GM23338 (cell line): Measurements from ENCODE around the gene SLC15A1. TPM values are rescaled to one million over a fixed set of nuclear protein-coding genes. Genes with fewer than 3 reads are reported as not detected.

Source experiments
- ATAC-seq: fragments of 200-7000 bp; cut with Tn5 transposase; 3 replicates; pipeline ENCODE4 v1.9.1; 2020
- DNase-seq: peaks from one replicate; pipeline ENCODE4 v3.0.0-alpha.2; 2015; ENCODE audit warnings: low spot score
- H2AFZ ChIP-seq: fragments of 200-600 bp; sonication (generic); 2 replicates; pipeline ENCODE4 v1.8.0; 2016; ENCODE audit warnings: antibody characterized with exemption, mild to moderate bottlenecking, moderate library complexity
- H3F3A ChIP-seq: fragments of 200-600 bp; sonication (generic); replicated peaks from 2 replicates; pipeline ENCODE4 v1.8.0; 2017; ENCODE audit warnings: antibody characterized with exemption, mixed run types, low read depth
- H3K27ac ChIP-seq: fragments of 200-600 bp; sonication (generic); 2 replicates; pipeline ENCODE4 v1.6.1; 2016; ENCODE audit warnings: low read depth
- H3K27me3 ChIP-seq: fragments of 200-600 bp; sonication (generic); 2 replicates; pipeline ENCODE4 v1.8.0; 2016; ENCODE audit warnings: mild to moderate bottlenecking, mixed run types, moderate library complexity; ENCODE audit not compliant: insufficient read depth
- H3K36me3 ChIP-seq: fragments of 200-600 bp; sonication (generic); 2 replicates; pipeline ENCODE4 v1.8.0; 2016; ENCODE audit warnings: mild to moderate bottlenecking; ENCODE audit not compliant: insufficient read depth
- H3K4me1 ChIP-seq: fragments of 200-600 bp; sonication (generic); 2 replicates; pipeline ENCODE4 v1.8.0; 2016; ENCODE audit warnings: mild to moderate bottlenecking, moderate library complexity; ENCODE audit not compliant: insufficient read depth
- H3K4me2 ChIP-seq: fragments of 200-600 bp; sonication (generic); 2 replicates; pipeline ENCODE4 v1.7.1; 2017; ENCODE audit warnings: mixed run types
- H3K4me3 ChIP-seq: fragments of 200-600 bp; sonication (generic); 2 replicates; pipeline ENCODE4 v1.6.1; 2016; ENCODE audit warnings: mixed run types
- H3K79me2 ChIP-seq: fragments of 200-600 bp; sonication (generic); replicated peaks from 2 replicates; pipeline ENCODE4 v1.8.0; 2017; ENCODE audit warnings: mild to moderate bottlenecking; ENCODE audit not compliant: insufficient read depth
- H3K9me2 ChIP-seq: fragments of 200-600 bp; sonication (generic); 2 replicates; pipeline ENCODE4 v1.8.0; 2017; ENCODE audit not compliant: insufficient read depth
- H4K20me1 ChIP-seq: fragments of 200-600 bp; sonication (generic); replicated peaks from 2 replicates; pipeline ENCODE4 v1.8.0; 2017; ENCODE audit warnings: mild to moderate bottlenecking; ENCODE audit not compliant: insufficient read depth
- H3K27ac Mint-ChIP-seq: 2 replicates; pipeline ENCODE4 v1.8.0; 2020; ENCODE audit warnings: inconsistent platforms, mild to moderate bottlenecking, moderate library complexity, mixed read lengths
- H3K27me3 Mint-ChIP-seq: 3 replicates; pipeline ENCODE4 v1.8.0; 2022; ENCODE audit warnings: low read depth, mild to moderate bottlenecking, moderate library complexity, mixed read lengths, inconsistent platforms; ENCODE audit not compliant: insufficient read depth, poor library complexity
- H3K36me3 Mint-ChIP-seq: 3 replicates; pipeline ENCODE4 v1.8.0; 2021; ENCODE audit warnings: low read depth, mild to moderate bottlenecking, inconsistent platforms, moderate library complexity, mixed read lengths
- H3K4me1 Mint-ChIP-seq: 3 replicates; pipeline ENCODE4 v1.8.0; 2020; ENCODE audit warnings: mild to moderate bottlenecking, inconsistent platforms, mixed read lengths
- H3K4me3 Mint-ChIP-seq: 3 replicates; pipeline ENCODE4 v1.8.0; 2021; ENCODE audit warnings: moderate library complexity, mild to moderate bottlenecking, inconsistent platforms, mixed read lengths
- H3K9me3 Mint-ChIP-seq: 3 replicates; pipeline ENCODE4 v1.8.0; 2020; ENCODE audit warnings: moderate library complexity, mild to moderate bottlenecking, inconsistent platforms, mixed read lengths
- CREB1 ChIP-seq: fragments of 250-450 bp; sonication (Bioruptor Pico); IDR thresholded peaks from 2 replicates; pipeline ENCODE4 v1.5.0; 2020; ENCODE audit warnings: low read depth, mild to moderate bottlenecking, moderate library complexity
- EZH2 ChIP-seq: fragments of 200-600 bp; sonication (generic); IDR thresholded peaks from one replicate; pipeline ENCODE4 v1.8.0; 2017; ENCODE audit warnings: antibody characterized with exemption, mild to moderate bottlenecking, low read depth; ENCODE audit not compliant: unreplicated experiment
- EZH2phosphoT487 ChIP-seq: fragments of 200-600 bp; sonication (generic); IDR thresholded peaks from one replicate; pipeline ENCODE4 v1.8.1; 2018; ENCODE audit warnings: antibody characterized with exemption; ENCODE audit not compliant: unreplicated experiment
- JUNB ChIP-seq: IDR thresholded peaks from one replicate; pipeline ENCODE4 v1.6.1; 2016; ENCODE audit warnings: antibody characterized with exemption; ENCODE audit not compliant: unreplicated experiment
- NANOG ChIP-seq: IDR thresholded peaks from 2 replicates; pipeline ENCODE4 v1.6.1; 2016; ENCODE audit warnings: antibody characterized with exemption, borderline replicate concordance
- POLR2AphosphoS5 ChIP-seq: IDR thresholded peaks from 2 replicates; pipeline ENCODE4 v1.6.1; 2016; ENCODE audit warnings: antibody characterized with exemption, low read depth
- STAT1 ChIP-seq: IDR thresholded peaks from one replicate; pipeline ENCODE4 v1.6.1; 2016; ENCODE audit warnings: antibody characterized with exemption; ENCODE audit not compliant: unreplicated experiment
- ZNF462 ChIP-seq: fragments of 250-450 bp; sonication (Bioruptor Pico); IDR thresholded peaks from 2 replicates; pipeline ENCODE4 v1.5.0; 2020; ENCODE audit warnings: mild to moderate bottlenecking, moderate library complexity
- polyA plus RNA-seq: library from polyadenylated mRNA; unstranded; fragments of >200 nt; fragmentation: Nextera tagmentation; extraction: Ambion mirVana; gene quantifications from 2 replicates; pipeline ENCODE4 v1.2.1, GENCODE V29; 2016
- total RNA-seq: library from RNA; depleted of rRNA; stranded (reverse); fragments of >200 nt; shearing (Covaris generic); gene quantifications from 2 replicates; pipeline ENCODE4 v1.2.3, GENCODE V29; 2014
- TF ChIP-seq, protein P1 (sequence below), 2 experiments: fragments of 200-600 bp in 1 of 2; sonication (generic) in 1 of 2; conservative IDR thresholded peaks; 2 replicates each; pipeline versions ENCODE4 v1.5.1 to v1.6.1; 2016 to 2017; ENCODE audit warnings: antibody characterized with exemption in 2 of 2, low read depth in 2 of 2, mild to moderate bottlenecking in 2 of 2, moderate library complexity in 1 of 2

Gene SLC15A1
- total and polyA plus RNA-seq, 2 experiments from 2014 or later: 1.6 to 3.0 TPM

- TF ChIP-seq ZNF462 (CRISPR knock-in tag): no peak
Measured at GRCh38 chr13:98782654-98783053, 30.2 kb upstream of the SLC15A1 start (continued).

DNA sequence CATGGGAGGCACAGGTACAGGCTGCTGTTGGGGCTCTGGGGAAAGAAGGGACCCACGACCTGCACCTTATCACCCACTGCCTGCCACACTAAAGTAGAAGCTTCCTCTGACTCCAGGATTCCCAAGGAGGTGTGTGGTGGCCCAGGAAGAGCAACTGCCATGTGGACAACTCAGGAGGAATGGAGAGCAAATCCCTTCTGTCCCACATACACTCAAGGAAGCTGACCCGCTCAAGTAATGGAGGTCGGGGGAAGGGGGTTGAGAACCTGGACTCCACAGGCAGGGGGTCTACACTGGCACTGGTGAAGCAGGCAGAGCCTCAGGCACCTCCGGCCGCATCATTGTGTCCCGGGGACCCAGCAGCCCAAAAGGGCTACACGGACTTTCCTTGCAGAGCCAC, 29.4 kb upstream of the SLC15A1 start:
- Histone ChIP-seq H3K4me1 (peaks cover 7% of the 10 kb centered on the region), H3K27me3 (no peaks in the 10 kb centered on the region), H3F3A (no peaks in the 10 kb centered on the region), H3K4me2 (no peak overlapping the region), H2AFZ (no peak overlapping the region), H3K4me3 (no peak overlapping the region), H3K79me2 (no peaks in the 10 kb centered on the region), H3K9me2 (peaks cover 12% of the 10 kb centered on the region), H4K20me1 (no peaks in the 10 kb centered on the region), H3K27ac (no peak overlapping the region), H3K36me3 (no peaks in the 10 kb centered on the region)
- ATAC-seq (no peak), DNase-seq (no peak)
- Mint-ChIP-seq H3K36me3 (peaks cover 3% of the 10 kb centered on the region; the same call in 1 of the 3 replicates), H3K4me3 (no peak overlapping the region), H3K27me3 (peaks cover 5% of the 10 kb centered on the region), H3K4me1 (peaks cover 11% of the 10 kb centered on the region; the same call in 2 of the 3 replicates), H3K27ac (no peak overlapping the region), H3K9me3 (no peaks in the 10 kb centered on the region)
- TF ChIP-seq POLR2AphosphoS5: no peak
- no peak for TF ChIP-seq NANOG
- TF ChIP-seq EZH2: no peak
- TF ChIP-seq JUNB: no peak

- Mint-ChIP-seq H3K4me1 (peaks cover 11% of the 10 kb centered on the region; the same call in 2 of the 3 replicates), H3K36me3 (peaks cover 3% of the 10 kb centered on the region; the same call in 1 of the 3 replicates), H3K4me3 (no peak overlapping the region), H3K27ac (no peak overlapping the region), H3K9me3 (no peaks in the 10 kb centered on the region), H3K27me3 (peaks cover 5% of the 10 kb centered on the region)
- H3K27me3 ChIP-seq: no peaks in the 10 kb centered on the region
- H2AFZ ChIP-seq: no peak overlapping the region
- H3K4me1 ChIP-seq: peaks cover 7% of the 10 kb centered on the region
- H3K27ac ChIP-seq: no peak overlapping the region
- no peaks in the 10 kb centered on the region for H3K79me2 ChIP-seq
- peaks cover 12% of the 10 kb centered on the region for H3K9me2 ChIP-seq
- H3K36me3 ChIP-seq: no peaks in the 10 kb centered on the region
- ATAC-seq (no peak), DNase-seq (no peak)
- no peaks in the 10 kb centered on the region for H4K20me1 ChIP-seq
- no peak overlapping the region for H3K4me3 ChIP-seq
- H3F3A ChIP-seq: no peaks in the 10 kb centered on the region
- H3K4me2 ChIP-seq: no peak overlapping the region
- TF ChIP-seq JUNB: no peak
- TF ChIP-seq, protein P1, sequence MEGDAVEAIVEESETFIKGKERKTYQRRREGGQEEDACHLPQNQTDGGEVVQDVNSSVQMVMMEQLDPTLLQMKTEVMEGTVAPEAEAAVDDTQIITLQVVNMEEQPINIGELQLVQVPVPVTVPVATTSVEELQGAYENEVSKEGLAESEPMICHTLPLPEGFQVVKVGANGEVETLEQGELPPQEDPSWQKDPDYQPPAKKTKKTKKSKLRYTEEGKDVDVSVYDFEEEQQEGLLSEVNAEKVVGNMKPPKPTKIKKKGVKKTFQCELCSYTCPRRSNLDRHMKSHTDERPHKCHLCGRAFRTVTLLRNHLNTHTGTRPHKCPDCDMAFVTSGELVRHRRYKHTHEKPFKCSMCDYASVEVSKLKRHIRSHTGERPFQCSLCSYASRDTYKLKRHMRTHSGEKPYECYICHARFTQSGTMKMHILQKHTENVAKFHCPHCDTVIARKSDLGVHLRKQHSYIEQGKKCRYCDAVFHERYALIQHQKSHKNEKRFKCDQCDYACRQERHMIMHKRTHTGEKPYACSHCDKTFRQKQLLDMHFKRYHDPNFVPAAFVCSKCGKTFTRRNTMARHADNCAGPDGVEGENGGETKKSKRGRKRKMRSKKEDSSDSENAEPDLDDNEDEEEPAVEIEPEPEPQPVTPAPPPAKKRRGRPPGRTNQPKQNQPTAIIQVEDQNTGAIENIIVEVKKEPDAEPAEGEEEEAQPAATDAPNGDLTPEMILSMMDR (conservative IDR thresholded peaks at IDR 0.05; ENCODE audit: low read depth in 2 of 2): no peak
- TF ChIP-seq CREB1 (CRISPR knock-in tag): no peak
- no peak for TF ChIP-seq STAT1
- no peak for TF ChIP-seq EZH2phosphoT487
- no peak for TF ChIP-seq POLR2AphosphoS5
Measured at GRCh38 chr13:98781470-98781869, 29.0 kb upstream of the SLC15A1 start.
